Retina (tissue), 1 donor: Measurements from ENCODE around the gene FAM3D.

Source experiments
- DNase-seq: peaks from one replicate; pipeline ENCODE4 v3.0.0-alpha.2; 2016

Gene FAM3D

DNA sequence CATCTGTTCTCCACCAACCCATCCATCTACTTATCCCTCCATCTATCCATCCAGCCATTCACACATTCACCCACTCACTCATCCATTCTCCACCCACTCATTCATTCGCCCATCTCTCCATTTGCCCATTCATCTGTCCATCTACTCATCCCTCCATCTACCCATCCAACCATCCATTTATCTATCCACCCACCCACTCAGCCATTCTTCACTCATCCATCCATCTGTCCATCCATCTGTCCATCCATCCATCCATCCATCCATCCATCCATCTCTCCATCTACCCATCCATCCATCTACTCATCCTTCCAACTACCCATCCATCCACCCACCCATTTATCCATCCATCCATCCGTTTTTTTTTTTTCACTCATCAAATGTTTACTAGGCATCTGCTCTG is 13.9 kb downstream of the FAM3D start:
- DNase-seq = no peak

DNA sequence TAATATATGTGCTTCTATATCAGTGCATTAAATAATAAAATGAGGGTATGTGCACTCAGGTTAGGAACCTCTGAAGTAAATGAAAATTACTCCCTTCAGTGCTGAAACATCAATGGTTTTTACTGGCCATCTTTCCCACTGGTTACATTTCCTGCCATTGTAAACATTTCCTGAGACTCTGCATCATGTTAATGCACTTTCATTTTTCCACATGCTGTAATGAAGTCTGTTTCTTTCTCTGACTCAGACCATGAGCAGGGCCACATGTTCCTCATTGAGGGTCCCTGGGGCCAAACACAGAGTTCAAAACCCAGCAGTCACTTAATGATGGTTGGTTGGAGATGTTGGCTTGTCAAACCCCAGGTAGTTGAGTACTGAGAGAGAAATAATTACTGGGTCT is 15.3 kb downstream of the FAM3D start:
- DNase-seq = no peak

DNA sequence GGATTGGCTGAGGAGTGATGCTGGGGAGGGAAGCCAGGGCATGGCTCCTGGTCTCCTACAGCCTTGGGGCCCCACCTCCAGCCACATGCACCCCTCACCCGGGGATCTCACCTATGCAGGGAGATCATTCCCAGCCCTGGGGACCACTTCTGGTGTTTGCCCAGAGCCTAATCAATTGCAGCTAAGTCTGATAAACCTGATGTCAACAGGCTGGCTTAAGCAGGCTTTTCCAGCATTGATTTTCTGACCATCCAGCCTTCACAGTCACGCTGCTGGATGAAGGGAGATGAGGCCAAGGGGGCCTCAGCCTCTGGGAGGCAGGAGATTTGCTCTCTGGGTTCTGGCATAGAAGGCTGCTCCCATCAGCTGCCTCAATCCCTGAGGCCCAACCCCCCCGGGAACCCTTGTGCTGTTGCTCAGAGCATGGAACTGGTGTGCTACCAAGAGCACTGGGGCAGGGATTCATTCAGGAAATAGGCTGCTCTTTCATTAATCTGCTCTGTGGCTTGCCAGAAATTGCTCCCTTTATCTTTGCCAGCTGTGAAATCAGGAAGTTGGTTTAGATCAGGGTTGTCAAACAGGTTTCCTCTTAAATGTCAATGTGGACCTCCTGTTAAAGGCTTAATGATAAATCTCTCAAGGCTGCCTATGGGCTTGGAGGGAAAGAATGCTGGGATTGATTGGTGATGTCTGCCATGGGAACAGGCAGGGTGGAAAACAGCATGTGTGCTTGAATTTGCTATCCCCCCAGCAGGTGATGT is 19.0 kb downstream of the FAM3D start:
- DNase-seq = no peak

DNA sequence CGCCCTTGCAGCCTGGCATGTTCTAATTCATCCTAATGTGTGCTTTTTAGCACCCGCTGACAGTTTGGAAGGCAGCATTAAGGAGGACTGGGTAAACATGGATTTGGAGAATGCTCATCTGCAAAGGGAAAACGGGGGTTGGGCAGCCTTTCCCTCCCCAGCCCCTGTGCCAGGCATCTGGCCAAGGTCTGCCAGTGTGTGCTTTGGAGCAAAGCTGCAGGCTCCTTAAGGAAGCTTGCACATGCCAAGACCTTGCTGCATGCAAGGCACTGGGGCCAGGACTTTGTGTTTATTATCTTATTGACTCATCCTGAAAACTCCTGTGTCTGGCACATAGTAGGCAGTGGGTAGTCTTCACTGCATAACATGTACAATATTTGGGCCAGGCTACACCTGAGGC is 20.1 kb downstream of the FAM3D start:
- no peak for DNase-seq

DNA sequence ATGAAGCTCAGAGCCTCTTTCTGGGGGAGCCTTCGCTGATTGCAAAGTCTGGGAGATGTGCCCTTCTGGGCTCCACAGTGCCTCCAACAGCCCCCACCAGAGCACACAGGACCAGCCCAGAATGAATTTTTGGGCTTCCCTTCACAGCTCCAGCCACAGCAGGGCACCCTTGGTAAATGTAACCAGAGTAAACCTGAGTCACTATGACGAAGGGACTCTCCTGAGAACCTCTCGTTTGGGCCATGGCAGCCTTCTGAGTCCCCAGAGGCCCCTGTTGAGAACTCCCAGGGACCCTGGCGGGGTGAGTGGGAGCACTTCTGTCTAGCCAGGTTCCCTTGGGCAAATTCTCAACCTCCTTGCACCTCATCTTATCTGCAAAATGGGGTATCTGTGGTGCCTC is 20.8 kb downstream of the FAM3D start:
- DNase-seq = no peak

DNA sequence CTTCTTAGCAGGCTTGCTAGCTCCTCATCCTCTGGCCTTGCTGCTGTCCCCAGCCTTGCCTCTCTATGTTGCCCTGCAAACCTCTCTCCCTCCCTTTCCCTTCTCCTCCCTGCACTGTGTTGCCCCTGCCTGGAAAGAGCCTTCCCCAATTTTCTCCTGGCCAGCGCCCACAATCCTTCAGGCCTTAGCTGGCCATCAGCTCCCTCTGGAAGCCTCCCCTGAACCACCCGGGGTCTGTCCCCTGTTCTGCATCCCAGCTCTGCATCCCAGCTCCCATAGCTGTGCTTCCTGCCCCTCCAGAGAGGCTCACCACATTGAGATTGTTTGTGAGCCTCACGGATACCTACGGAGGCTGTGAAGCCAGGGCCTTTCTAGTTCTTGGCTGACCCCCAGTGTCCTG is 23.7 kb downstream of the FAM3D start:
- DNase-seq = no peak

DNA sequence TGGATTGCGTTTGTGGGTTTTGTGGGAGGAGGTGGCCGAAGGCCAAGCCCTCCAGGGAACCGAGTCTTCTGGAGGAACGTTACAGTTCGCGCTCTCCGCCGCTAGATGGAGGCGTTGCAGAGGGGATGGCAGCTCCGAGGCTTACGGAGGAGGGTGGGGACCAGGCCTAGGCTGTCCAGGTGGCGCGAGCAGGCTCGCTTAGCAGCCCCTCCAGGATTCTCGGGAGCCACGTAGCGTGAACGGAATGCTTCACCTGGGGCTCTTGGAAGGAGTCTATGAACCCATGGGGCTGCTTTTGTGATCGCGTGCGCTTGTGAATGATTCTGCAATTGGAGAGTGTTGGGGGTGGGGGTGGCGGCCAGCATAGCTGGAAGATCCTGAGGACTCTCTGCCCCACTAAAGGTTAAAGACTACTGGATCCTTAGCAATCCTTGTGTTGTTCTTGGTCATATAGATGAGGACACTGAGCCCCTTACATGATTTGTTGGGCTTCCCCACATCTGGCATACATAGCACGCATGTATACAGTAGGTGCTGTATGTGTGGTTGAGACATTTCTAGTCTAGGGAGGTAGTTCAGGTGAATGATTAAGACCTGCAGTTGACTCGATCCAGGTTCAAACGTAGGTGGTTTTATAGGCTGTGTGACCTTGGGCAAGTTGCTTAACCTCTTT is 25.7 kb downstream of the FAM3D start:
- peak; percentile 88 for DNase-seq

DNA sequence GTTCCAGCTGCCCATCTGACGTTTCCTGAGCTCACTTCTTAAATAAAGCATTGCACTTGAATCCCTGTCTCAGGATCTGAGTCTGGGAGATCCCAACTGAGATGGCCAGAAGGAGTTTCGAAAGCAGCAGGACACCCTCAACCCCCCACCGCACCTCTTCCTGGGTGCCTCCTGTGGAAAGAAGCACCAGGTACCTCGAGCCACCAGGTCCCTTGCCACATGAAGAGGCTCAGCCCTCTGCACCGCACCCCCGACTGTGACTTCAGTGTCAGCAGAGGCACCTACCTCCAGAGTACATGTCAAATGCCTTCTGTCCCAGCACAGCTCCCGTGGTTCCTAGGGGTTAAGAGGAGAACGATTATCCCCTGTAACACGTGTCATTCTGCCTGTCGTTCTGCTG is 26.7 kb downstream of the FAM3D start:
- no peak for DNase-seq

DNA sequence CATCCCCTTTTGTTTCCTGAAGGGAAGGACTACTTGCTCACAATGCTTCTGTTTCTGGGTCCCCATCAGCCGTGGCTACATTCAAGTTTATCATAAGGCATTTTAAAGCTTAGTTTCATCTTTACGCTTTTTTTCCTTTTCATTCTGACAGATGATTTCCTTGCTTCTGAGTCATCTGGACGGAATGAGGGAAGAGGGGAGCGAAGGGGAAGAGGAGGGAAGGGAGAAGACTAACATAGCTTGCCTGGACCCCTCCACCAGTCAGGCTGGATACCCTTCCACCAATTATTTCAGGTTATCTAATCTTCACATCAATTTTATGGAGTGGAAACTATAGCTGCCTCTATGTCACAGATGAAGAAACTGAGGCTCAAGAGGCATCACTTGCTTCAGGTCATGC is 27.6 kb downstream of the FAM3D start:
- no peak for DNase-seq

DNA sequence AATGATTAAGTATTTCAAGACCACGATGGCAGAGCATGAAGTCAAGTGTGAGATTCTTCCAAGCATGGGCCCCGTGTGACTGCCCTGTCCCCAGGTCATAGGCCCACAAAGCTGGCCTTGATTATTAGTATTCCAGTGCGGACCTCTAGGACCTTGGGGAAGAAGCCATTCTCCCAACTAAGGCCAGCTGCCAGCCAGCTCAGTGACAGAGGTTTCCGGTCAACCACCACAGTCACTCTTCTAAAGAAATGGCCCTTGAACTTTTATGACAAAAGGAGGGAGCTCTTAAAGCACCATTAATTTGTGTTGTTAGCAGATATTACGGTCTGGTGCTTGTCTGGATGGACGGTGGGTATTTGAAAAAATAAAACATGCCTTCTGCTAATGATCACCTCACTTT is 28.0 kb downstream of the FAM3D start:
- no peak for DNase-seq

DNA sequence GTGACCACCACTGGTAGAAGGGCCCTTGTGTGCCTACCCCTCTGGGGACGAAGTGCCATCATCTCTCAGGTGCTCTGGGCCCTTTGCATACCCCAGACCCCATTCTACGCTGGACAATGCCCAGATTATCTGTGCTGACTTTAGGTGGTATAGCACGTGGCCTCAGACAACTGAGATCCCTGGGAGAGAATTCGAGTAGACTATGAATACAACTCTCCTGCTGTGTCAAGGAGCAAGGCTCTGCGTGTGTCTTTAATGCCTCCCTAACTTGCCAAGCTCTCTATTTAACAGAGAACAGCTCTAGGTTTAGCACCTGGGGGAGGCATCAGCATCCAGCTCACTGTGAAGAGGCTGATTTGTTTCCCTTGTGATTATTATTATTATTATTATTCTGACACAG is 29.1 kb downstream of the FAM3D start:
- no peak for DNase-seq

DNA sequence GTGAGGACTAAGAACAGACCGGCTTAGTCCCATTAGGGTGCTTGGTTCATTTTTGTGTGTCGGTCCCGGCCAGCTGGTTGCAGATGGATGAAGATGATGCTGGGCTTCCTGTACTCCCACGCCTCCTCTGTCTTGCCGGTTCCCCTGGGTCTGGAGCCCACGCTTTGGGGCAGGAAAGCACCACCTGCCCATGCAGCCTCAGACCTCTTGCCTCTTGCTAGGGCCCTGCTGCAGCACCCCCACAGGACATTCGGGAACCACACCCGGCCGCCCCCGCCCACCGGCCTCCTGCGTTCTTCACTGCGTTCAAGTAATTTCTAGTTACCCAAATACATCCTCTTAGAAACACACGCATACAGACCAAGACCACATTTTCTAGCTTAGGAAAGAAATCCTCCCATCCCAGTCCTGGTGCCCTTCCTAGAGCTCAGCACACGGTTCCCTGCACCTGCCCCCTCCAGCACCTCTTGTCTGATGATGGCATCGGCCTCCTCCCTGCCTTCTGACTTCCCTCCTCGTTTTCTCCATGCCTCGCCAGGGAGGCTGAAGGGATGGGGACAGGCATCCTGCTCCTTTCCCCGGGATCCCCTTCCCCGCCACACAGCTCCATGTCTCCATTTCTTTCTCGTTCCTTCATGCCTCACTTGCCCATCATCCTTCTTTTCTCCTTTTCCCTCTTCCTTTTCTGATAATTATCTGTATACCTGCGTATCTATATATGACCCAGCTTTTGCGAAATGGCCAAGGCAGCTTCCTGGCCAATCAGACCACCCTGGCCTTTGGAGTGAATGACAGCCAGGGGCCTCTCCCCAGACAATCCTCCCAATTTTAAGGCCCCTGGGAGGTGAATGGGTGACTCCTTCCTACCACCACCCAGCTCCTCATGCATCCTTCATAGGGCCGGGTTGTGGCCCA is 30.9 kb downstream of the FAM3D start:
- no peak for DNase-seq

DNA sequence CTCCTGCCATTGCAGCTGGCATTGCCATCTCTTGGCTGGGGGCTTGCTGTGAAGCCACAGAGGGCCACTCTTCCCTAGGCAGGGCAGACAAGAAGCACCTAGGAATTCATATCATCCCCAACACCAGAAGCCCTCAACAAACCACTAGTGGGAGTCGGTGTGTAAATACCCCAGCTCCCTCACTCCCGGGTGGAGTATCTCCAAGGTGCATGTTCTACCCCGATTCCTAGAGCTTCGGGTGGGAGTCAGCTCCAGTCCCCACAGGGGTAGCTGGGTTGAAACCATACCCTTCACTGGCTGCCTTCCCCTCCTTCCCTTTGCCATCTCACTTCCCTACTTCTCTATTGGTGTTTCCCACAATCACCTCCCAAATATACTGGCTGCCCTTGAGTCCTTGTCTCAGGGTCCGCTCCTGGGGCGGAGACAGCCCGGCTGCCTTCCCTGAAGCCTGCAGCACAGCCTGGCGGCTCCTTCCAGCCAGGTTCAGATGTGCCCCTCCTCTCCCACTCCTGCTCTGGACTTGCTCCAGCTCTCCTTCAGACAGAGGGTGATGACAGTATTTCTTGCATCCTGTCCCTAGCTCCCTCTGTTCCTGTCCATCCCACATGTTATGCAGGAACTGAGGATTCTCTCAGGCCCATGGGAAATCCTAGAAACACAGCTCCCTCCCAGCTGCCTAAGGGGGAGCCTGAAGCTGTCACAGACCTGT is 33.3 kb downstream of the FAM3D start:
- DNase-seq = no peak

DNA sequence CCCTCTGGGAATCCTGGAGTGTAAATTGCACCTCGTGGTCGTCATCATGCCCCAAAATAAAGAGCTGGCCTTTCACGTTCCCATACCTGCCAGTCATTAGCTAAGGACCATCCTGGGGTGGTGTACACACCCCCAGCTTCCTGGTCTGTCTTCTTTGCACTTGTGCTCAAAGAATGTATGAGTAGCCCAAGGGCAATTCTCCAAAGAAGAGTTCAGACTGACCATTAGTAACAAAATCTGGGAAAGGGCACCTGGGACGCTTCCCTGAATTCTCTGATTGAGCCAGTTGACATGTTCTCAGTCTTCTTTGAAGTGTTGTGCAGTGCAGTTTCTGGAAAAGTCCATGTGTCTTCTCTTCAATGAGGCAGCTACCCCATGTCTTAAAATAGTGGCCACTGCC is 34.8 kb downstream of the FAM3D start:
- DNase-seq = no peak

DNA sequence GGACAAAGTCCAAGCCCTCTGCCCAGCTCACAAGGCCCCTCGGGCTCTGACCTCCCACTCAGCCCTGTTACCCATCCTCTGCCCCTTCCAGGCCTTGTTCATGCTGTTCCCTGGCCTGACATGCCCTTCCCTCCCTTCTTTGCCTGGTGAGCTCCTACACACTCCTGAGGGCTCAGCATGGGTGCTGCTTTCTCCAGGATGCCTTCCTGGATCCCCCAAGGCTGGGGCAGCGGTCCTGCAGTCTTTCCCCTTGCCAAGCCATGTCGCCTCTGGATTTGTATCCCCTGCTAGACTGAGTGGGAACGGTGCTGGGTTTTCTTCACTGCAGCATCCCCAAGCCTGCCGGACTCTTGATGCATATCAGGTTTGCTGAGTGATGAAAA is 35.9 kb downstream of the FAM3D start:
- DNase-seq = no peak

DNA sequence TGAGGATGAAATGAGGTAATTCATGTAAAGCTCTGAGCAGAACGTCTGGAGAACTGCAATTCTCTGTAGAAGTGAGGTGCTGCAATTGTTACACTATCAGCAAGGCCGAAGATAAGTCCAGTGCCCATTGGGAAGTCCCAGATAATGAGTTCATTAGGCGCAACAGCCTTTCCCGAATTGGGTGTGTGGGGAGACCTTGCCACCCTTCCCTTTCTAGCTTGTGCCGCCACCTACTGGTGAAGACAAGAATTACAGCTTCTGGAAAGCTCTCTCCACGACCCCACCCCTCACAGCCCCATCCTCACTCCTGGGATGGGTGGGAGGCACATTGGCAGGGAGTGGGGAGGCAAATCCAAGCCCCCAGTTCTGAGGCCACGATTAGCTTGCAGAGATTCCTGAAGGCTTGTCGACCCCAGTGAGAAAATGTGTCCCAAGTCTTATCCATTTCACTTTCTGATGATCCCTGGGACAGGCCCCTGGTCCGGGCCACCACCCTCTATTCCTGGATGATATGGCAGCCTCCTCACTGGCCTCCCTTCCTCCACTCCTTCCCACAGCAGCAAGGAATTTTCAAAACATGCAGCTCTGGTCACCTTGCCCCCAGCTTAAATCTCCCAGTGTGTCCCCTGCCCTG is 36.4 kb downstream of the FAM3D start:
- DNase-seq = peak; percentile 85

DNA sequence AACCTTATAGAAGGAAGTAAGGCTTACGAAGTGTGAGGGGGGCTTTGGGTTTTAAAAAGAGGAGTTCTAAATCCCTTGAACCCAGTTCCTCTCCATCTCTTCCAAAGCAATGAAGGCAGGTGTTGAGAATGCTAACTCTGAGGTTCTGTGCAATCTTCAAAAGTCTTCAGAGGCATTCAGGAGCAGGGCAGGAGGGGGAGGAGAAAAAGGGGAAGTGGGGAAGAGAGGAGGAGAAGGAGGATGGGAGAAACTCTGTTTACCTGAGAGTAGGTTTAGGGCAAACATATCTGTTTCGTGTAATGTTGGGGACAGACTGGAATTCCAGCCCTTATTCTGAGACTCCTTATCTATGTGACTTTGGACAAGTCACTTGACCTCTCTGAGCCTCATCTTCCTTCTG is 36.9 kb downstream of the FAM3D start:
- no peak for DNase-seq

DNA sequence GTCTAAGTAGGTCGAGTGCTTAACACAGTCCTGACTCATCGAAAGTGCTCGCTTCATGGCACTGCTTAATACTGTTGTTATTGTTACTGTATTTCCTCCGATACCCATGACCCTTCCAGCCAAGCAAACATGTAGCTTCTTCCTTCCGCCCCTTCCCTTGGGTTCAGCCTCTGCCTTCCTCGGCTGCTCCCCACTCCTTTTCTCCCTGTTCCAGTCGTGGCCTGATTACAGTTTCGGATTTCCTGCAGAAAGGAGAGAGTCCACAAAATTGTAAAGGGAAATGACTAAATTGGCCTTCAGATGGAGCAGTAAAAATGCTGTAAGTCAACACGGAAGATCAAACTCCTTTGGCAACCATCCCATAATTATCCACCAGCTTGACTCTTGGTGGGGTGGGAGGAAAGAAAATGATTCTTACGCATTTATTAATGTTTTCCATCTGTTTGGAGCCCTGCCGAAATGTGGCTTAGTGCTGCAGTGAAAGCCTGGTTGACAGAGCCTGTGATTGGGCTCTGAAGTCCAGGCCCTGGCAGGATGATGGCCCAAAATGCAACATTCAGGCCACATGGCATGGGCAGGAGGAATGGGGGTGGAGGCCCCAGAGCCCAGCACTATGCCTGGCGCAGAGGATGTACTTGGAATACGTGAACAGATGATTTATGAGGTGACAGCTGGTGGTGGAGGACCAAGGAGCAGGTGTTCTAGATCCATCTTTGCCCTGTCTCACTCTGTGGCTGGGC is 37.6 kb downstream of the FAM3D start:
- DNase-seq = no peak

DNA sequence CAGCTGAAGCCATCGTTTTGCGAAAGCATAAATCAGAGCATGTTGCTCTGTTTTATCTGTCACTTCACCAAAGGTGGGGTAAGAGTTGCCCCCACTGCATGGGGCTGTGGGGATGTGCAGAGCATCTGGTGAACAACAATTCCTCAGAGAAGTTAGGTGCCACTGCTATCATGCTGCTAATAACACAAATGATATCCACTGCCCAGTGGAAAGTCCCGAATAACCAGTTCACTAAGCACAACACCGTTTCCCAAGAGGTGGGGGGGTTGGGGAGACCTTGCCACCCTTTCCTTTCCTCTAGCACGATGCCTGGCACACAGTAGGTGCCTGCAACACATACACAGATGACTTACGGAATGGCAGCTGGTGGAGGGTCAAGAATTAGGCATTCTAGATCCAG is 38.6 kb downstream of the FAM3D start:
- no peak for DNase-seq

DNA sequence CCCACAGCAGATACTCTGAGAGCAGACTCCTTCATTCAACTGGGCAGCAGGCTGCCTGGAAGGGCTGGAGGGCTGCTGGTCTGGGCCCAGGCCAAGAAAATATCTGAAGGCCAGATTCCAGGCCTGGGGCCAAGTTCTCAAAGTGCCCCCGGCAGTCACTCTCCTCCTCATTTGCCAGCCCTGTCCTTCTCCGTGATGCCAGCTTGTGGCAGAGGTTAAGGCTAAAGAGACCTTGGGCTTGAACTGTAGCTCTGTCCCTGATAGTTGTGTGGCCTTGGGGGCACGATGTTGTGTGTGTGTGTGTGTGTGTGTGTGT is 39.0 kb downstream of the FAM3D start:
- DNase-seq = no peak

DNA sequence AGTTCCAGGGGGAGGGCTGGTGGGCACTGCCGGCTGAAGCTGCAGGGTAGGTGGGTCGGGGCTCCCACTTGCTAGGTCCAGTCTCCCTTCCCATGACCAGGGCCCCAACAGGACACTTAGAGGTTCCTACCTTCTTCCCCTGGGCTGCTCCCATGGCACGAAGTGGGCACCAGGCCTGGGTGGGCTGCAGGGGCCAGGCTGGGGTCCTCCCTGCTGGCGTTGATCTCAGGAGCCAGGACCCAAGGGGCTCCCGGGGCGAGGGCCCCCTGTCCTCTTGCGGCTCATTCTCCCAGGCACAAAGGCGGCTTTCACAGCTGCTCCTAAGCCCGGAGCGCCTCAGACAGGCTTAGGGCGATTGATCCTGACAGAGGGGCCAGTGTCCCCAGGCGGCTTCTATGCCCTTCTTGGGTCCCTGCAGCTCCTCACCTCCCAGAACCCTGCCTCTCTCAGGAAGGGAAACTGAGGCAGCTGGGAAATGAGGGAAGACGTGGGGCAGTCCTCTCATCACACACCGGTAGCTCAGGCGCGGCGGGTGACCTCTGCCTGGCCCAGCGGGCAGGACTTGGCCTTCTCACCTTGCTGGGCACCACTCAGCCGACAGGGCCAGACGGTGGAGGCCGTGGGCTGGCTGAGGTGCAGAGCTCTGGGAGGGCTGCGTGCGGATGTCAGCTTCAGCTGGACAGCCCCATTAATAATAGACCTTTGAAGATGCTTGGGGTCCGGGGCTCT is 39.6 kb downstream of the FAM3D start:
- DNase-seq = peak; percentile 75
